Thyroid gland (tissue), 4 donors: Measurements from ENCODE around the gene SLC35B4.

Experiments used
- POLR2A ChIP-seq, 2 donors: fragments of 450-650 bp; IDR thresholded peaks; one replicate each; pipeline ENCODE4 v1.6.1; 2017; ENCODE audit warnings: antibody characterized with exemption in 2 of 2, mild to moderate bottlenecking in 2 of 2, moderate library complexity in 1 of 2
- TF ChIP-seq, protein P1 (sequence below), 6 experiments: fragments of 200-600 bp in 3 of 6; fragments of 450-650 bp in 3 of 6; sonication (generic) in 3 of 6; IDR thresholded peaks; one replicate each; pipeline ENCODE4 v1.5.1; 2016 to 2019; ENCODE audit warnings: antibody characterized with exemption in 6 of 6, mild to moderate bottlenecking in 2 of 6, inconsistent platforms in 1 of 6, moderate library complexity in 1 of 6

DNA sequence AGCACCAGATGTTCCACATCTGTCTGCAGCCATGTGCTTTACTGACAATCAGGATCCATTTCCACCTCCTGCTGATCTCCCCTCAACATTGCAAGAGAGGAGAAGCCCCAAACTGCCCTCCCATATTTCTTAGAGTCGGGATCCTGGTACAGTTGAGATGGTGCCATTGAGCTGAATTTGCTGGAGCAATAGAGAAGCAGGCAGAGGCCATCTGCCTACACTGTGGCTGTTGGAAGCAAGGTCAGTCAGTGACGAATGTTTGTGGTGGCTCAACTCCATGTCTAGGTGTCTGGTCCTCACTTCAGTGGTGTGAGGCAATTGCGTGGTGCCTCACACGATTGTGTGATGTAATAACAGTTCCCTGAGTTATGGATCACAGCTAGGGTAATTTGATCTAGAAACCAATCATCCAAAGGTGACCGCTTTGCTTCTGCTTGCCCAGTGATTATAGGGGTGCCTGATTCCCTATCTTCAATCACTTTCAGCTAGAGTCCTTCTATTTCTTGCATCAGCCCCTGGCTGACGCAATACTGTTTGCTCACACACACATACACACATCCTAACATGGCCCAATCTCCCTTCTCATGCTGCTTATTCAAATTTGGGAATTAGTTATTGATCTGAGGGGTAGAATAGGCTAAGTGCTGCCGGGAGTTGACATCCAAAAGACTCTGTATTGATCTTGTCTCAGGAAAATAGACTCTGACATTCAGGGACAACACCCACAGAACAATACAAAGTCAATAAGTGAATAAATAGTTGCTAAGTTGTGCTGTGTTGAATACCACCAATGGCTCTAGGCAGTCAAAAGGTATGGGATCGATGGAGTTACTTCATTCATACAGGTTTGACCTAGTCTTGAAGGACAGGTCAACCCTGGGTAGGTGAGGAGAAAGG is 46.1 kb upstream of the SLC35B4 start:
- TF ChIP-seq, protein P1, sequence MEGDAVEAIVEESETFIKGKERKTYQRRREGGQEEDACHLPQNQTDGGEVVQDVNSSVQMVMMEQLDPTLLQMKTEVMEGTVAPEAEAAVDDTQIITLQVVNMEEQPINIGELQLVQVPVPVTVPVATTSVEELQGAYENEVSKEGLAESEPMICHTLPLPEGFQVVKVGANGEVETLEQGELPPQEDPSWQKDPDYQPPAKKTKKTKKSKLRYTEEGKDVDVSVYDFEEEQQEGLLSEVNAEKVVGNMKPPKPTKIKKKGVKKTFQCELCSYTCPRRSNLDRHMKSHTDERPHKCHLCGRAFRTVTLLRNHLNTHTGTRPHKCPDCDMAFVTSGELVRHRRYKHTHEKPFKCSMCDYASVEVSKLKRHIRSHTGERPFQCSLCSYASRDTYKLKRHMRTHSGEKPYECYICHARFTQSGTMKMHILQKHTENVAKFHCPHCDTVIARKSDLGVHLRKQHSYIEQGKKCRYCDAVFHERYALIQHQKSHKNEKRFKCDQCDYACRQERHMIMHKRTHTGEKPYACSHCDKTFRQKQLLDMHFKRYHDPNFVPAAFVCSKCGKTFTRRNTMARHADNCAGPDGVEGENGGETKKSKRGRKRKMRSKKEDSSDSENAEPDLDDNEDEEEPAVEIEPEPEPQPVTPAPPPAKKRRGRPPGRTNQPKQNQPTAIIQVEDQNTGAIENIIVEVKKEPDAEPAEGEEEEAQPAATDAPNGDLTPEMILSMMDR (IDR thresholded peaks at IDR 0.05) = no peak
- TF ChIP-seq POLR2A (IDR thresholded peaks at IDR 0.05) = no peak
